Mucosa of descending colon (tissue), 3 donors: ENCODE data around the gene RASD1. TPM values are rescaled to one million over a fixed set of nuclear protein-coding genes. Genes with fewer than 3 reads are reported as not detected.
A peak's percentile ranks its signal among the peaks of the same experiment; 100 is the strongest.

Experiments used
- ATAC-seq: fragments of 200-7000 bp; cut with Tn5 transposase; one replicate; pipeline ENCODE4 v1.9.1; 2020; ENCODE audit warnings: mild to moderate bottlenecking, moderate library complexity
- DNase-seq, 3 donors: peaks; one replicate each; pipeline ENCODE4 v3.0.0-alpha.2; 2020
- H3K36me3 ChIP-seq: fragments of 200-600 bp; one replicate; pipeline ENCODE4 v1.8.0; 2021; ENCODE audit warnings: low read depth, mild to moderate bottlenecking
- H3K4me1 ChIP-seq: fragments of 200-600 bp; one replicate; pipeline ENCODE4 v1.8.0; 2021; ENCODE audit warnings: low read depth, mild to moderate bottlenecking
- H3K4me3 ChIP-seq: fragments of 200-600 bp; one replicate; pipeline ENCODE4 v1.8.0; 2021; ENCODE audit warnings: mild to moderate bottlenecking
- H3K9me3 ChIP-seq: fragments of 200-600 bp; one replicate; pipeline ENCODE4 v1.8.0; 2021; ENCODE audit warnings: mild to moderate bottlenecking
- intact Hi-C, 2 donors: fragments of 100-400 bp; cut with DNase I in 1 of 2; cut with micrococcal nuclease in 1 of 2; formaldehyde crosslinking; loops; one replicate each; pipeline versions ENCODE4 v1.11.0 to v1.11.1; 2022; cut with DNase I, micrococcal nuclease
- total RNA-seq, 3 donors: library from RNA; stranded (reverse); fragmentation: NEBNext Ultra II Directional in 2 of 3; extraction: Animal tissue kit (Norgen Biotek cat#: 25700) in 2 of 3; gene quantifications; one replicate each; pipeline versions ENCODE4 v1.2.1 to v1.2.4, GENCODE V29; 2021 to 2023
- TF ChIP-seq, protein P1 (sequence below): fragments of 200-600 bp; IDR thresholded peaks from one replicate; pipeline ENCODE4 v1.8.0; 2022; ENCODE audit warnings: antibody characterized with exemption, mild to moderate bottlenecking
- donor health status: DM: no; HTN: no; CAD: no; lungs with moderate emphysema.
- donor health status: DM: no; HTN: no; CAD: no.
- donor health status: DM: no; HTN: yes; CAD: no.

RASD1 gene
- total RNA-seq, 3 donors from 2014 or later, result 10.8 to 27.8 (median 19.2) TPM

DNA sequence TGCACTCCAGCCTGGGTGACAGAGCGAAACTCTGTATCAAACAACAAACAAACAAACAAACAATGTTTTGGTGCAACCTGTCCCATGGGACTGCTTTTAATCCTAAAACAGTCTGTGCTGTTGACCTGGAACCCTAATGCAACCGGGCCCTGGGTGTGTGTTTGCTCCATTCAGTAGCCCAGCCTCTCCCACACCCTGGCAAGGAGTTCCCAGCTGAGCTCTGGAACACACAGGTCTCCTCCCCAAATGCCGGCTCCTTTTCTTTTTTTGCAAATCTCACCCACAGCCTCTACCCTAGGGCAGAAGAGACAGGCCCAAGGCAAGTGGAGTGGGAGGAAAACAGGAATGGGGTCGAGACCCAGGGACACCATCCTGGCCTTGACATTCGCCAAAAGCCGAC lies 29.8 kb upstream of the RASD1 start:
- DNase-seq (peak in 2 of 3 donors; percentile 10 to 47), ATAC-seq (peak; percentile 70)
- Histone ChIP-seq H3K36me3 (no peaks in the 10 kb centered on the region), H3K4me1 (peaks cover 8% of the 10 kb centered on the region), H3K4me3 (no peak overlapping the region), H3K9me3 (no peaks in the 10 kb centered on the region)
- intact Hi-C loops, result no loop called here
- TF ChIP-seq, protein P1, sequence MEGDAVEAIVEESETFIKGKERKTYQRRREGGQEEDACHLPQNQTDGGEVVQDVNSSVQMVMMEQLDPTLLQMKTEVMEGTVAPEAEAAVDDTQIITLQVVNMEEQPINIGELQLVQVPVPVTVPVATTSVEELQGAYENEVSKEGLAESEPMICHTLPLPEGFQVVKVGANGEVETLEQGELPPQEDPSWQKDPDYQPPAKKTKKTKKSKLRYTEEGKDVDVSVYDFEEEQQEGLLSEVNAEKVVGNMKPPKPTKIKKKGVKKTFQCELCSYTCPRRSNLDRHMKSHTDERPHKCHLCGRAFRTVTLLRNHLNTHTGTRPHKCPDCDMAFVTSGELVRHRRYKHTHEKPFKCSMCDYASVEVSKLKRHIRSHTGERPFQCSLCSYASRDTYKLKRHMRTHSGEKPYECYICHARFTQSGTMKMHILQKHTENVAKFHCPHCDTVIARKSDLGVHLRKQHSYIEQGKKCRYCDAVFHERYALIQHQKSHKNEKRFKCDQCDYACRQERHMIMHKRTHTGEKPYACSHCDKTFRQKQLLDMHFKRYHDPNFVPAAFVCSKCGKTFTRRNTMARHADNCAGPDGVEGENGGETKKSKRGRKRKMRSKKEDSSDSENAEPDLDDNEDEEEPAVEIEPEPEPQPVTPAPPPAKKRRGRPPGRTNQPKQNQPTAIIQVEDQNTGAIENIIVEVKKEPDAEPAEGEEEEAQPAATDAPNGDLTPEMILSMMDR, result no peak

DNA sequence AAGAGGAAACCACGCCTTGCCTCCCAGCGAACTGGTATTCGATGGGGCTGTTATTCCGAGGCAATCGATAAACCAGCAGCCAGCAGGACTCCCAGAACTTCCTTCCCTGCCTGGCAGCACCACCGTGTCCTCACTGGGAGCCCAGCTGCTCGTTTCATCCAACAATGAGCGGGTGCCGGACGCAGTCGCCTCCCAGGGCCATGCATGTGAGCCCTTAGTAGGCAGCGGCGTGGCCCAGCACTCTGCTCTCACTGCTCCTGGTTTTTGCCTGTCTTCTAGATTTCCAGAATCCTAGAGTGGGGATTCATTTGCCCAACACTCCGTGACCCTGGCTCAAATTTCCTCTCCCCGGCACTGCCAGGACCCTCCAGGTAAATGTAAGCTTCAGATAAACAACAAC lies 29.1 kb upstream of the RASD1 start:
- H3K4me3 ChIP-seq, result no peak overlapping the region
- intact Hi-C loops, result no loop called here
- ATAC-seq, result no peak
- H3K4me1 ChIP-seq, result peaks cover 8% of the 10 kb centered on the region
- TF ChIP-seq, protein P1, result no peak
- no peaks in the 10 kb centered on the region for H3K9me3 ChIP-seq
- no peaks in the 10 kb centered on the region for H3K36me3 ChIP-seq
- no peak for DNase-seq

DNA sequence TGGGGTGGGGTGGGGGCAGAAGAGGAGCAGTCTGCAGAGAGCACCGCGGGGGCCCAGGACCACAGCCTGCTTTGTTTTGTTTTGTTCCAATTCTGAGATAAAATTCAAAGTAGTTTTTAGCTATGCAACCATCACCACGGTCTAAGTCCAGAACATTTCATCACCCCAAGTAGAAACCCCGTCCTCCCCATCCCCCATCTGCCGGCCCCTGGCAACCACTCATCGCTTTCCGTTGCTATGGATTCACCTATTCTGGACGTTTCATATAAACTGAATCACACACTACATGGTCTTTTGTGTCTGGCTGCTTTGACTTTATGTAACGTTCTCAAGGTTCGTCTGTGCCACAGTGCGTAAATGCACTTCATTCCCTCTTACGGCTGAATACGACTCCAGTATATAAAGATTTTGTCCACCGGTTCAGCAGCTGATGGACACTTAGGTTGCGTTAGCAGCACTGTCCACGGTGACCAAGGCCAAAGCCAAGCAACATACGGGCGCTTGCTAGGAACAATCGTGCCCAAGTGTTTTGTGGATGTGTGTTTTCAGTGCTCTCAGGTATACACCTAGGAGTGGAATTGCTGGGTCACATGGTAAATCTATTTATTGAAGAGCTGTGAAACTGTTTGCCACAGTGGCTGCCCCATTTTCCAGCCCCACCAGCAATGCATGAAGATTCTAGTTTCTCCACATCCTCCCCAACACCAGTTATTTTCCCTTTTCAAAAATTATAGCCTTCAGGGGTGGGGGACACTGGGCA lies 27.7 kb upstream of the RASD1 start:
- H3K4me3 ChIP-seq, result no peak overlapping the region
- no peaks in the 10 kb centered on the region for H3K36me3 ChIP-seq
- ATAC-seq (no peak), DNase-seq (no peak)
- no peaks in the 10 kb centered on the region for H3K9me3 ChIP-seq
- TF ChIP-seq, protein P1, result no peak
- intact Hi-C loops, result no loop called here
- peaks cover 8% of the 10 kb centered on the region for H3K4me1 ChIP-seq

DNA sequence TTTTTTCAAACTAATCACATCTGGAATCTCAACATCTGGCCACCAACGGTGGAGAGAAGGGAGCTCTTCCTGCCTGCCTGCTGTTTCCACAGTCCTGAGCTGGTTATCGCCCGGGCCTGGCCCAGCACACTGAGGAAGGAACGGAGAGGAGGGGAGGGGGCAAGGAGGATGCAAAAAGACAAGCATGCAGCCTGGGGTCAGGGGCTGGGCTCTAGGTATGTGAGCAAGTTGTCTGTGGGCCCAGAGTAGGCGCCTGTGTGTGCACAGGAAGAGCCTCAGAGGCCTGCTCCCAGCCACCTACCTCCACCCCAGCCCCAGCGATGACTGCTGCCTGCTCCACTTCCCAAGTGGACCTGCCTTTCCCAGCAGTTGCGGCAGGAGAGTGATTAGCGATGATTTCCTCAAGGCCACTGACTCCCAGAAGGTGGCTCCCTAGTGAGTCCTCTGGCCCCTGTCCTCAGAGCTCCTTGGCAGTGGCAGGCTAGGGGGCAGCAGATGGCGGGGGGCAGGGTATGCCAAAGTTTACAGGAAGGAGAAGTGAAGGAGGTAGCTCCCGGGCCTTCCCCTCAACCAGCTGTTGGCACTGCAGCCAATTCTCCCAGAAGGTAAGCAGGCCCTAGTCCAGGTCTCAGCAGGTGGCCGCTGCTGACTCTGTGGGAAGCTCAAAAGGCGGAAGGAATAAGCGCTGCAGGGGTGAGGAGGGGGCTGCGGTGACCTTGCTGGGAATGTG lies 27.0 kb upstream of the RASD1 start:
- intact Hi-C loops, result no loop called here
- H3K9me3 ChIP-seq, result no peaks in the 10 kb centered on the region
- DNase-seq (no peak), ATAC-seq (peak; percentile 30)
- no peak overlapping the region for H3K4me3 ChIP-seq
- TF ChIP-seq, protein P1, result no peak
- H3K36me3 ChIP-seq, result no peaks in the 10 kb centered on the region
- H3K4me1 ChIP-seq, result peaks cover 8% of the 10 kb centered on the region

DNA sequence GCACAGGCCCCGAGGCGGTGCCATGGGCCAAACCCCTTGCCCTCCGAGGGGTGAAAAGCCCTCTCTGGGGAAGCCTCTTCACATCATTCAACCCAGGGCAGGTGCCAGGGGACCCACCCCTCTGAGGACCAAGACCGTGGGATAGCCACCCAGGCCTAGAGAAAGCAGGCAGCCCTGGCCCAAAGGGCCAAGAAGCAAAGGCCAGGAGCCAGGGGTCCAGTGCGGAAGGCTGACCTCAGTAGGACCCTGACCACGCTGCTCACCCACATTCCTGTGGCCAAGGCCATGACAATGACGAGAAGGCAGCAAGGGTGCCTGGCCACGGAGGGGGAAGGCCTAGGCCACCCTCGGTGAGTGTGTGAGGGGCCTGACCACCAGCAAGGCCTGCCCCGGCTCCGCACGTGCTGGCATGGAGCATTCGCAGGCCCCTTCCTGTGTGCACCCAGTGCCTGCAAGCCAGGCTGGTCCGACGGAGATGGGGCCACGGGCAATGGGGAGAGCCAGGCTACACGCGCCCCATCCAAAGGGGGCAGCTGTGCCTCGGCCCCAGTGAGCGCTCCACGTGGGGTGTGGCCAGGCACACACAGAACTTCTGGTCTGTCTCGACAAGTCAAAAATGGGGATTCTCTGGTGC lies 24.5 kb upstream of the RASD1 start:
- TF ChIP-seq, protein P1, result no peak
- no peak for DNase-seq
- intact Hi-C loops, result no loop called here
- no peaks in the 10 kb centered on the region for H3K4me1 ChIP-seq
- ATAC-seq, result no peak
- no peak overlapping the region for H3K4me3 ChIP-seq
- no peaks in the 10 kb centered on the region for H3K9me3 ChIP-seq
- no peaks in the 10 kb centered on the region for H3K36me3 ChIP-seq
